Measurements from ENCODE around the gene COL18A1.

DNA sequence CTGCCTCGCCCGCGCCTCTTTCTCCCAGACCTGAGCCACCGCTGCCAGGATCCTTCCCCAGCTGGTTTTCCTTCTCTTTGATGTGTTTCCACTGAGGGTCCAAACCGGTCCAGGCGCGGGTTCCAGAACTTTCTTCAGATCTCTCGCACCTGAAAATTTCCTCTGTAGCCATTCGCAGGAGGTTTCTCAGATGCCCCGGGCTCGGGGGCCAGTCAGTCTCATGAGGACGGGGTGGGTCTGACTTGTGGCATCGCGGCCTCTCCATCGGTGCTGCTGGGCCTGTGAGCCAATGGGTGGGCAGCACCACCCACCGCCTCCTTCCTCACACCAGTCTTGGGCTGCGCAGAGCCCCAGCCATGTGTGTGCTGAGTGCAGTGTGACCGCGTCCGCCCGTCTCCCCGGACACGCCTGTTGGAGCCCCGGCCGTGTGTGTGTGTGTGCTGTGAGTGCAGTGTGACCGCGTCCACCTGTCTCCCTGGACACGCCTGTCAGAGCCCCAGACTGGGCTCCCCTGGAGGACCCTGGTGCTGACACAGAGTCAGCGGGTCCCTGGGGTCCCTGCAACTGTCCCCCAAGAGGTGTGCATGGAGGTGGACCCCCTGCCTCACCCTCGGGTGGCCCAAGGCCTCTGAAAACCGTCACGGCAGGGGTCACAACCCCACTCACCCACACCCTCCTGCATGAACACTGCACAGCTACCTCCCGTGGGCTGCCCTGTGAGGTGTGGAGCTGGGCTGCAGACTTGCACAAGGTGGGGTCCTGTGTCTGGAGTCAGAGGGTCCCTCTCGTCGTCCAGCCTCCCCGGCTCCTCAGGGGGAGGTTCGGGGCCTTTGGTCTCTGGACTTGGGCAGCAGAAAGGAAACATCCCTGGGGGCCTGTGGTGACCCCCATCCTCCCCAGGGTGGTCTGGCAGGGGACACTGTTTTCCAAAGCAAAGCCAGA lies 20.2 kb downstream of the COL18A1 start:
- TF ChIP-seq, protein P1, sequence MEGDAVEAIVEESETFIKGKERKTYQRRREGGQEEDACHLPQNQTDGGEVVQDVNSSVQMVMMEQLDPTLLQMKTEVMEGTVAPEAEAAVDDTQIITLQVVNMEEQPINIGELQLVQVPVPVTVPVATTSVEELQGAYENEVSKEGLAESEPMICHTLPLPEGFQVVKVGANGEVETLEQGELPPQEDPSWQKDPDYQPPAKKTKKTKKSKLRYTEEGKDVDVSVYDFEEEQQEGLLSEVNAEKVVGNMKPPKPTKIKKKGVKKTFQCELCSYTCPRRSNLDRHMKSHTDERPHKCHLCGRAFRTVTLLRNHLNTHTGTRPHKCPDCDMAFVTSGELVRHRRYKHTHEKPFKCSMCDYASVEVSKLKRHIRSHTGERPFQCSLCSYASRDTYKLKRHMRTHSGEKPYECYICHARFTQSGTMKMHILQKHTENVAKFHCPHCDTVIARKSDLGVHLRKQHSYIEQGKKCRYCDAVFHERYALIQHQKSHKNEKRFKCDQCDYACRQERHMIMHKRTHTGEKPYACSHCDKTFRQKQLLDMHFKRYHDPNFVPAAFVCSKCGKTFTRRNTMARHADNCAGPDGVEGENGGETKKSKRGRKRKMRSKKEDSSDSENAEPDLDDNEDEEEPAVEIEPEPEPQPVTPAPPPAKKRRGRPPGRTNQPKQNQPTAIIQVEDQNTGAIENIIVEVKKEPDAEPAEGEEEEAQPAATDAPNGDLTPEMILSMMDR (IDR thresholded peaks at IDR 0.05; ENCODE audit: low read depth, low read length): no peak
- TF ChIP-seq POLR2A (IDR thresholded peaks at IDR 0.05; ENCODE audit: extremely low read depth, insufficient read length): no peak

Data from NB4 (cell line).